GM12874 (cell line): Measurements from ENCODE around the gene RCAN3.

Experiments used
- CTCF ChIP-seq: IDR thresholded peaks from 2 replicates; pipeline ENCODE4 v1.5.1; 2011; ENCODE audit warnings: low read depth, mild to moderate bottlenecking, control low read depth, low read length, moderate library complexity; ENCODE audit not compliant: insufficient read depth

Gene RCAN3

DNA sequence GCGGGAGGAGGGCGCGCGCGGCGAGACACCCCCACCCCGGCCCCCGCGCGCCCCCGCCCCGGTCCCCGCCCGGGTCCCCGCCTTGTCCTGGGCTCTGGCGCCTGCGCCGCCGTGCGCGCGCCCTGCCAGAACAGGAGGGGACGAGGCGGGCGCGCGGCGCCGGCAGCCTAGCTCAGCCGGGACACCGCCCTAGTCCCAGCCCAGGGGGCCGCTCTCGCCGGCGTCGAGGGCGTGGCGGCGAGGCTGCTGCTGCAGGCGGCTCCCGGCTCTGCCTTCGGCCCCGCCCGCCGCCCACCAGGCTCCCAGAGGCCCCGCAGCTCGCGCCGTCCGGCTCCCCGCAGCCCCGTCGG is at the start of gene RCAN3:
Gene RCAN3 (plus strand): TSS at position 128 of the 350 bp plus-strand sequence. CDS start 11,537 bp downstream, outside the sequence.
- no peak for TF ChIP-seq CTCF

DNA sequence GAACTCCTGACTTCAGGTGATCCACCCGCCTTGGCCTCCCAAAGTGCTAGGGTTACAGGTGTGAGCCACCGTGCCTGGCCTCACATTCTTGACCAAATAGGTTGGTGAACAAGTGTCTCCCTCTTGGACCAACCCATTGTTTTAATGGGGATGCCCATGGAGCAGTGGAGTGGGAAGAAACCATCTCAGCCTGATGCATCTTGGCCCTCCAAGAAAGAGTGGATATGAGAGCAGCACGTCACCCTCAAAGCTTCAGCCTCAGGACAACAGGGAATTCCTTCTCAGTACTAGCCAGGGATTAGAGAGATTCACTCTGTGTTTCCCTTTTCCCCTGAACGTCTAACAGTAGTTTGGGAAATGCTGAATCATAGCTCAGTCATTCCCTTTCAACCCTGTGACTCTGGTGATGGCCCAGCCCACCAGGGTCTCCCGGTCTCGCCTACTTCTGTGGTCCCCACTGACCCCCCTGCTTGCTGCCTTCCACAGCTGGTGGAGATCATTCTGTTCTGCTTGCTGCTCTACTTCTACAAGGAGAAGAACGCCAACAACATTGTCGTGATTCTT is 49.6 kb upstream of the RCAN3 start:
- no peak for TF ChIP-seq CTCF

DNA sequence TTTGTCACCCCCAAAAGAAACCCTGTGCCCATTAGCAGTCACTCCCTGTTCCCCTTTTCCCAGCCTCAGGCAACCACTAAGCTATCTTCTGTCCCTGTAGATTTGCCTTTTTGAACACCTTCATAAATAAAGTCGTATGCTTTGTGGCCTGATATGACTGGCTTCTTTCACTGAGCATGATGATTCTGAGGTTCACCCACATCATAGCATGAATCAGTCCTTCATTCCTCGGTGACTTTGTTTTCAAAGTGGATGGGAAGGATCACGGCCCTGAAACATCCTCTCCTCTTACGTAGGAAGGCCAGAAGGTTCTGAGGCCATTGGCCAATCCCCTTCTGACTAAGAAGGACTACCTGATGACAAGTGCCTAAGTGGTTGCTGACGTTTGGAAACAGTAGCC is 48.0 kb upstream of the RCAN3 start:
- no peak for TF ChIP-seq CTCF

DNA sequence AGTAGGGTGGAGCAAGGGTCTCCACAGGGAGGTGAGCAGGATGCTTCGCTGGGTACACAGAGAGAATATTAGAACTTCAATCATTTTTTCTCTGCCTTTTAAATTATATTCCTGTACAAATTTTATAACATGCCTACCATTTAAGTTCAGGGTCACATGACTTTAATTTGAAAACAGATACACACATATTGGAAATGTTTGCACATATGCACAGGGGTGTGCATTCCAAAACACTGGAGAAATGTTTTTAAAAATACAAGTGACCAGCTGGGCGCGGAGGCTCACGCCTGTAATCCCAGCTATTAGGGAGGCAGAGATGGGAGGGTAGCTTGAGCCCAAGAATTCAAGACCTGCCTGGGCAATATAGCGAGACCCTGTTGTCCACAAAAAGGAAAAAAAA is 47.4 kb upstream of the RCAN3 start:
- TF ChIP-seq CTCF, result no peak

DNA sequence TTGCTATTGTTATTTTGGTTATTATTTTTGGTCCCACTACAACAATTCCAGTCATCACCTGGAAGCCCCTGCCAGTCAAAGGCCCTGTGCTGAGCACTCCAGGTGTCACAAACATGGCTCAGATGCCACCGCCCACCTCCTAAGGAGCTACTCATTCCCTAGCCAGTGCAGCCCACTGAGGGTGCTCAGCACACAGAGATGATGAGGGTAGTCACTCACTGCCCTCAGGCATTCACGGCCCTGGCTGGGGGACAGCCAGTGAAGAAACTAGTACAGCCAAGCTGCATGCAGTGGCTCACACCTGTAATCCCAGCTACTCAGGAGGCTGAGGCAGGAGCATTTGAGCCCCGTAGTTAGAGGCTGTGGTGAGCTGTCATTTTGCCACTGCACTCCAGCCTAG is 44.8 kb upstream of the RCAN3 start:
- no peak for TF ChIP-seq CTCF

GRCh38 chr1:24459551-24460266 is 42.9 kb upstream of the RCAN3 start:
- TF ChIP-seq CTCF, result no peak

- TF ChIP-seq CTCF, result no peak
Observed at GRCh38 chr1:24463776-24464735, 38.6 kb upstream of the RCAN3 start.
